SKM-1 (cell line): ENCODE results near the gene NUDT19.
"Not testable (repeated sequence)": the region's sequence is repeated elsewhere in the genome, so short reads cannot be mapped to it uniquely, and the experiment has no call there.

Experiments
- DNase-seq: peaks from one replicate; lab custom pipeline; 2025; ENCODE audit not compliant: unreplicated experiment; lab: John Stamatoyannopoulos, UW

Gene NUDT19

GRCh38 chr19:32708457-32708856 is 16.8 kb downstream of the NUDT19 start:
- no peak for DNase-seq

GRCh38 chr19:32709032-32709431 is 17.4 kb downstream of the NUDT19 start:
- no peak for DNase-seq

DNA sequence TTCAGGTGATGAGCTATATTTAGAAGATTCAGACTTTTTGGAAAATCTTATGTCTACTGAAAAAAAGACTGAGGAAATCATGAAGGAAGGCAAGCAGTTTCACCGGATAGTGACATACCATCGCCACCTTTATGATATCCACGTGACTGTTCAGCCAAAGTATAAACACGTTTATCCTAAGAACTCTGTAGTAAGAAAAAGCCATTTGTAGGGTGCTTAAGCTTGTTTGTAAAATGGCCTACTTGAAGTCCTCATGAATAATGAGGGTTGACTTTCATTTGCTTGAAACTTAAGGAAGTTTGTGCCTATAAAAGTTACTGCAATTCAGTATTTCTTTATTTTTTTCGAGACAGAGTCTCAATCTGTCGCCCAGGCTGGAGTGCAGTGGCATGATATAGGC is 20.1 kb downstream of the NUDT19 start:
- DNase-seq: no peak

DNA sequence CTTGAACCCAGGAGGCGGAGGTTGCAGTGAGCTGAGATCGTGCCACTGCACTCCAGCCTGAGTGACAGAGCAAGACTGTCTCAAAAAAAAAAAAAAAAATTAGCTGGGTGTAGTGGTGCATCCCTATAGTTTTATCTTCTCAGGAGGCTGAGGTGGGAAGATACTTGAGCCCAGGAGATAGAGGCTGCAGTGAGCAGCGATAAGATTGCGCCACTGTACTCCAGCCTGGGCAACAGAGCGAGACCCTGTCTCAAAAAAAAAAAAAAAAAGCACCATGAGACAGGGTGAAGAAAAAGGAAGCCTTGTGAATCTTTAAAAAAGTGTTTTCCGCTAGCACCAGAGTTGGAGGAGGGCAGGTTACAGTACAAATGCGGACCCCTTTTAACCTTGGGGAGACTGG is 24.6 kb downstream of the NUDT19 start:
- DNase-seq: not testable (repeated sequence)

DNA sequence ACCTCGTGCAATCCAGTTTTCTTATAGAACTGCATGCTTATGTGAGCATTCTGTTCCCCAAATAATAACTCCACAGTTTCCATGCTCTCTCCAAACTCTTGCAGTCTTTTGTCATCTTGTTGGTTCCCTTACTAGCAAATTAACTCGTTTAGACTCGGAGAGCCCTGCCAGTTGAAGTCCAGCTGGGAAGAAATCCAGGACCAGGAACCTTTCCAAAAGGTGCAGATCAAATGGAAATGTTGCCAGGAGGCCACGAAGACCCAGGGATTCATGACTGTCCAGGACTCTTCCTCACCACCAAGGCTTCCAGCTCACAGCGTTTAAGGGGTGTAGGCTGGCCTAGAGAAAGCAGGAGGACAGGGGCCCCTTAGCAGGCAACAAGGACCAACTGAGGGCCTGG is 25.9 kb downstream of the NUDT19 start:
- DNase-seq: no peak

GRCh38 chr19:32718286-32718685 is 26.7 kb downstream of the NUDT19 start:
- no peak for DNase-seq

GRCh38 chr19:32719611-32720059 is 28.0 kb downstream of the NUDT19 start, which contains the start of gene TDRD12:
Gene TDRD12, plus strand, starts transcription at chr19:32719767. Its CDS starts 306 bp downstream, at chr19:32720073.
- no peak for DNase-seq

- no peak for DNase-seq
Observed at GRCh38 chr19:32720216-32720935, 28.8 kb downstream of the NUDT19 start.

DNA sequence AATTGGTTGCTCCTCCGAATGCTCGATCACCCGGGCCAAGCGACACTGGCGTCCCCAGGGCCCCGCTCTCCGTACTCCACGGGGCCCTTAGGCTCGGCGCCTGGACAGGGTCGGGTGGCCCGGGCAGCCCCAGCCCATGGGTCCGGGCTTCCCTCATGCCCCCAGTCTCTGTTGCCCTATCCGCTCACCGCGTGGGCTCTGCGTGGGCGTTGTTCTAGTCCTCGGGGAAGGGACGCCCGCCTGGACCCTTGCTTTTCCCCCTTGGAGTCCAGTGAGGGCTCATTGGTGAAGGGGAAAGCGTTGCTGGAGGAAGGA is 29.3 kb downstream of the NUDT19 start:
- DNase-seq: no peak

DNA sequence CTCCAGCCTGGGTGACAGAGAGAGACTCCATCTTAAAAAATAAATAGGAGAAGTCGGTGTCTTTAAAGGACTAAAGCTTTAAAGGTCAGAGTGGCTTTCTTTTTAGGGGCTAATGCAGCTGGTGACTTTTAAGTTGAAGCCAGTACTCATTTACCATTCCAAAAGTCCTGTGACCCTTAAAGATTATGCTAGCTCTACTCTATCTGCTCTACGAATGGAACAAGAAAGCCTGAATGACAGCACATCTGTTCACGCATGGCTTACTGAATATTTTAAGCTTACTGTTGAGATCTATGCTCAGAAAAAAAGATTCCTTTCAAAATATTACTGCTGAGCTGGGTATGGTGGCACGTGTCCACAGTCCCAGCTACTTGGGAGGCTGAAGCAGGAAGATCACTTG is 44.3 kb downstream of the NUDT19 start:
- DNase-seq: no peak

DNA sequence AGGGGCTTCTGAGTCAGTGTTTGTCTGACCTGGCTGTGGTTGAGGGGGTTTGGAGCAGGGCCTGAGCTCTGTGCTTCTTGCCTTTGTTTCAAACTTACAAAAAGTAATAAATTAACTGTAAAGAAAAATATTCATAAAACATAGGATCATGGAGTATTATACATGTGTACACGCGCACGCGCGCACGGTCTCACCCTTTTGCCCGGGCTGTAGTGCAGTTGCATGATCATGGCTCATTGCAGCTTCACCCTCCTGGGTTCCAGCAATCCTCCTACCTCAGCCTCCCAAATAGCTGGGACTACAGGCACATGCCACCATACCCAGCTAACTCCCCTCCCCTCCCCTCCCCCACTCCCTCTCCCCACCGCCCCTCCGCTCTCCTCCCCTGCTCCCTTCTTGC is 51.4 kb downstream of the NUDT19 start:
- no peak for DNase-seq

DNA sequence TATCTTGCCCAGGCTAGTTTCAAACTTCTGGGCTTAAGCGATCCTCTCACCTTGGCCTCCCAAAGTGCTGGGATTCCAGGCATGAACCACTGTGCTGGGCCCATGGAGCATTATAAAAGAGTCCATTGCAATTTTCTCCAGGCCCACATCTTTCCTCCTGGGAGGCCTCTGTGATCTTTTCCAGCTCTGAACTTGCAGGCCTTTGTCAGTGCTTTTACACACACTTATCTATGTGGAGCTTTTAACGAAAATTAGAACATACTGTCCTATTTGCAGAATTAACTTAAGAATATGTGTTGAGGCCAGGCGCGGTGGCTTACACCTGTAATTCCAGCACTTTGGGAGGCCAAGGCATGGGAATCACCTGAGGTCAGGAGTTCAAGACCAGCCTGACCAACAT is 51.8 kb downstream of the NUDT19 start:
- DNase-seq: no peak

DNA sequence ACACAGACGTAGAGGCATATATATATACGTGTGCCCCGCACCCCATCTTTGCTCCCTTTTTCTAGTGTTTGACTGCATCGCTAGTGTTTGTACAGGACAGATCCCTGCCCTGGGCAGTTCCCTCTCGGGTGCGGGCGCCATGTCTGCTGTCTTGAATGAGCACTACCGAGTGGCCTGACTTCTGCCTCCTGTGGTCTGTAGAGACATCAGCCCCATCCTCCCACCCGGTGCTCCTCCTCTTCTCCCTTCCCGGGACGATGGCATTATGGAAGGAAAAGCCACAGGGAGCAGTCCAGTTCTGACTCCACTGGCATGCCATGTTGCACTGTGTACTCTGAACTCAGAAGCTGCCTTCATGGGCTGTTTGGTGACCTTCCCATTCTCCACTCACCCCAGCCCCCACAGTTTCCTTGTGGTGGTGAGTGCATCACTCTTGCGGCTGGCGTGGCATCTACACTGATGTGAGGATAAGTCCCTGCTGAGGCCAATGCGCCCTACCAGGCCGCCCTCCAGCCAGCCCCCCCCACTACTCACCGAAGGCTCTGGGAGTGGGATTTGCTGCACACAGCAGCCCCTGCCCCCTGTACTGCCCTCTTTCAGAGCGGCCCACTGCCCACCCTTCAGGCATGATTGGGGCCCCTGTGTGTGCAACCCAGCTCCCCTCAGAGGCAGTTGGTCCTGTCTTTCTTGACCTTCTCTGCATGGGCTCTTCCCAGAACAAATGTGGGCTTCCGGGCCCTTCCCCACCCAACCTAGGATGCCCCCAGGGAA is 53.1 kb downstream of the NUDT19 start:
- no peak for DNase-seq

DNA sequence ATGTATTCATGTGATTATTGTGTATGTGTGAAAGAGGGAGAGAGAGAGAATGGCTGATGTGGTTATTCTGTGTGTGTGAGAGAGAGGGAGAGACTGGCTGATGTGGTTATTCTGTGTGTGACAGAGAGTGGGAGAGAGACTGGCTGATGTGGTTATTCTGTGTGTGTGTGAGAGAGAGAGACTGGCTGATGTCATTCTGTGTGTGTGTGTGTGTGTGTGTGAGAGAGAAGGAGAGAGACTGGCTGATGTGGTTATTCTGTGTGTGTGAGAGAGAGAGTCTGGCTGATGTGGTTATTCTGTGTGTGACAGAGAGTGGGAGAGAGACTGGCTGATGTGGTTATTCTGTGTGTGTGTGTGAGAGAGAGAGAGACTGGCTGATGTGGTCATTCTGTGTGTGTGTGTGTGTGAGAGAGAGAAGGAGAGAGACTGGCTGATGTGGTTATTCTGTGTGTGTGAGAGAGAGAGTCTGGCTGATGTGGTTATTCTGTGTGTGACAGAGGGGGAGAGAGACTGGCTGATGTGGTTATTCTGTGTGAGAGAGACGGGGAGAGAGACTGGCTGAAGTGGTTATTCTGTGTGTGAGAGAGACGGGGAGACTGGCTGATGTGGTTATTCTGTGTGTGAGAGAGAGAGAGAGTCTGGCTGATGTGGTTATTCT is 54.1 kb downstream of the NUDT19 start:
- not testable (repeated sequence) for DNase-seq

GRCh38 chr19:32746631-32747196 is 55.1 kb downstream of the NUDT19 start:
- DNase-seq: not testable (repeated sequence)

DNA sequence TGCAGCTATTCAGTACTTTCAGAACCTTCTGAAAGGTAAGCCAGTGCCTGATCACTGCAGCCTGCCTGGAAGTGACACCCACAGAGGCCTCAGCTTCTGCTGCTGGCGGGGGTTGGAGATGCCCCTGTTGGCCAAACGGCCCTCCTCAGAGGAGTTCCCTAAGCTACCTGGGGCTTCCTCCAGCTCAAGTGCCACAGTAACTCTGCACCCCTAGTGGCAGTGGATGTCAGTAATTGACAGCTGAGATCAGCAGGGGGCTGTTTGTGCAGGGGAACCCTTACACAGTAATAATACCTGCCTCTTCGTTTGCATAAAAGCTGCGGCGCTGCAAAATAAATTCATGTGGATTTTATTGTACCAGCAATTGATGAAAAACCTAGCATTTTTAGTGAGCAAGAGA is 56.9 kb downstream of the NUDT19 start:
- no peak for DNase-seq

- DNase-seq: no peak
Observed at GRCh38 chr19:32748948-32749347, 57.3 kb downstream of the NUDT19 start.

GRCh38 chr19:32749361-32749760 is 57.7 kb downstream of the NUDT19 start:
- no peak for DNase-seq

DNA sequence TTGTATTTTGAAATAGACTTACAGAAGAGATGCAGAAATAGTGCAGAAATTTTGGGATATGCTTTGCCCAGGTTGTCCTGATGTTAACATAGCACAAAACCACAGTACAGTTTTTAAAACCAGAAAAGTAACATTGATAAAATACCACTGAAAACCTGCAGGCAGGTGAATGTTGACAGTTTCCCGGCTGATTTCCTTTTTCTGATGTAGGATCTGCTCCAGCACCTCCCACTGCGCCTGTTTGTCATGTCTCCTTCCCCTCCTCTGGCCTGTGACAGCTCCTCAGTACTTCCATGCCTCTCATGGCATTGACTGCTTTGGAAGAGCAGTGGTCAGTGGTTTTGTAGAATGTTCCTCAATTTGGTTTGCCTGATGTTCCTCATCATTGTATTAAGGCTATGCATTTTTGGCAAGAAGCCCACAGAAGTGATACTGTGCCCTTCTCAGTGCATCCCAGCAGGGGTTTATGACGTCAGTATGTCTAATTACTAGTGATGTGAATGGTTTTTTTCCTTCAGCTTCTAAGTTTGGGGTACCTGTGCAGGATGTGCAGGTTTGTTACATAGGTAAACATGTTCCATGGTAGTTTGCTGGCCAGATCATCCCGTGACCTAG is 58.9 kb downstream of the NUDT19 start:
- DNase-seq: no peak

GRCh38 chr19:32751066-32751465 is 59.4 kb downstream of the NUDT19 start:
- DNase-seq: no peak

GRCh38 chr19:32757189-32757588 is 65.6 kb downstream of the NUDT19 start:
- no peak for DNase-seq
